ENCODE data around the gene PRKCD.

The PRKCD gene

GRCh38 chr3:53161450-53161819 lies 426 bp downstream of the PRKCD start:
- peak overlapping the region; percentile 83 for H3K4me2 ChIP-seq (ENCODE audit: low read length)
- H3K36me3 ChIP-seq (ENCODE audit: insufficient read depth, low read length) = no peaks in the 10 kb centered on the region
- H3K9me3 ChIP-seq (replicated peaks; ENCODE audit: low read length) = no peaks in the 10 kb centered on the region
- H3K4me1 ChIP-seq (ENCODE audit: control insufficient read depth, insufficient read depth, low read length) = peaks cover 25% of the 10 kb centered on the region
- H3K4me3 ChIP-seq (ENCODE audit: low read length) = peak overlapping the region; percentile 99
- H3K9ac ChIP-seq (ENCODE audit: low read depth, low read length) = peak overlapping the region; percentile 88
- H3K27me3 ChIP-seq (ENCODE audit: control insufficient read depth, insufficient read depth, low read length) = peaks cover 6% of the 10 kb centered on the region

DNA sequence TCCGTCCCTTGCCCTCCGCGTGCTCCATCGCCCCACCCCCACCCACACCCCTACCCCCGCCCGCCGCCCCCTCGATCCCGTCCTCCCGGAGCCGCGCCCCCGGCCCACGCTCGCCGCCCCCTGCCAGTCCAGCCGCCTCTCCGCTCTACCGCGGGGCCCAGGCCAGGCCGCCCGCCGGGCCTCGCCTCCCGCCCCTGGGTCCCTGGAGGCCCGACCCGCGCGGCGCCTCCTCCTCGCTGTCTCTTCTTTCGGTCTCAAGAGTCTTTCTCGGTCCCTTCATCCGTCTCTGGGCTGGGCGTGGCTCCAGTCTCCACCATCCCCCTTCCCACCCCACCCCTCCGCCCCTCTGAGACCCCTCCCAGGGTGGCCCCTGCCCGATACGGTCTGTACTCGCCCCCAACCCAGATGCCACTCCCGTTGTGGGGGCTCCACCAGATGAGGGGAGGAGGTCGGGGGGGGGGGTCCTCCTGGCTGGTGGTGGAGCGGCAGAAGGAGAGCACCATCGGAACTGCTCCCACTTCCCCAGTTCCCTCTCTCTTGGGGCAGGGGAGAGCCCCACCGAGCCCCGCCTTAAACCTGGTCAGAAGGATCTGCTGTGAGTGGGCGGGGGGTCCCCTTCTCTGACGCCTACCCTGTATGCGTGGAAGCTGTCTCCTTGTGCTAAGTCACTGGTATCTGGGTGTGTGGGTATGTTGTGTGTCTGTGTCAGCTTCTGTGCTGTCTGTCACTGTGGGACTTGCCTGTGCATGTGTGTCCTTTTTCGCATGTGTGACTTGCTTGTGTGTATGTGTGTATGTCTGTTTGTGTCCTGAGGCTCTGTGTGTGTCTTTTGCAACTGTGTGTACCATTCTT lies 1.0 kb downstream of the PRKCD start:
- peaks cover 6% of the 10 kb centered on the region for H3K27me3 ChIP-seq (ENCODE audit: control insufficient read depth, insufficient read depth, low read length)
- peak overlapping the region; percentile 83 for H3K4me2 ChIP-seq (ENCODE audit: low read length)
- H3K9me3 ChIP-seq (replicated peaks; ENCODE audit: low read length) = no peaks in the 10 kb centered on the region
- peak overlapping the region; percentile 88 for H3K9ac ChIP-seq (ENCODE audit: low read depth, low read length)
- H3K4me3 ChIP-seq (ENCODE audit: low read length) = peak overlapping the region; percentile 99
- peaks cover 30% of the 10 kb centered on the region for H3K4me1 ChIP-seq (ENCODE audit: control insufficient read depth, insufficient read depth, low read length)
- no peaks in the 10 kb centered on the region for H3K36me3 ChIP-seq (ENCODE audit: insufficient read depth, low read length)

DNA sequence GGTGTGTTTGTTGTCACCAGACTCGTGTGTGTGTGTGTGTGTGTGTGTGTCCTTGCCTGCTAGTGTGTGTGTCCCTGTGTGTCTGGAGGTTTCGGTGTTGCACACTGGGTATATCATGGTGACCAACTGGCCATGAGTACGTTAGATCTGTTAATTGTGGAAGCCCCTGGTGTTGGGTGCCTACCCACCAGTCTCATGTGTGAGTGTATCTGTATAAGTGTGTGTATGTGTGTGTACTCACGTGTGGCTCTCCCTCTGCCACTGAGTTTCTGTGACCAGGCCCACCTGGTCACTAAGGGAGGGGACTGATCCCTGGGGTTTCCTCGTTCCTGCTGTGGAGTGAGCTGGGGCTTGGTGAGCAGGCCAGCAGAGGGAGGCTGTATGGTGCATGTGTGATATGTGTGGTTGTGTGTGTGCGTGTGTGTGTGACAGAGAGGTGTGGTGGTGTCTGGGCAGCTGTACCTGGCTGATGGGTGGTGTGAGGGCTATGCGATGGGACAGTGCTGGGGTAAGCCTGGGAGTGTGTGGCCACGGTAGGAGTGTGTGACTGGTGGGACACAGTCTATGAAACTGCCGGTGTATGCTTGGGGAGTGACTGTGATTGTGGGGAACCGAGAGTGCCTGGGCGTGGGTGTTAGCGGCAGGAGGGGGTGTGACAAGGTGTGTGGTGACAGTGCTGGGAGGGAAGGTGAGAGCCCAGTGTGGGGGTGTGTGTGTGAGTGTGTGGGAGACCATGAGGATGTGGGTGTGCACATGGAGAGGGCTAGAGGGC lies 1.8 kb downstream of the PRKCD start:
- Histone ChIP-seq H3K9me3 (replicated peaks; ENCODE audit: low read length) (no peaks in the 10 kb centered on the region), H3K4me2 (ENCODE audit: low read length) (peak overlapping the region; percentile 83)

GRCh38 chr3:53163444-53164387 lies 2.7 kb downstream of the PRKCD start:
- Histone ChIP-seq H3K4me1 (ENCODE audit: control insufficient read depth, insufficient read depth, low read length) (peaks cover 38% of the 10 kb centered on the region), H3K9me3 (replicated peaks; ENCODE audit: low read length) (no peaks in the 10 kb centered on the region), H3K4me2 (ENCODE audit: low read length) (peak overlapping the region; percentile 83), H3K4me3 (ENCODE audit: low read length) (peak overlapping the region; percentile 99), H3K36me3 (ENCODE audit: insufficient read depth, low read length) (no peaks in the 10 kb centered on the region), H3K27me3 (ENCODE audit: control insufficient read depth, insufficient read depth, low read length) (no peaks in the 10 kb centered on the region), H3K9ac (ENCODE audit: low read depth, low read length) (no peak overlapping the region)

More for the DNA sequence above, 1.8 kb downstream of the PRKCD start:
- H3K27me3 ChIP-seq (ENCODE audit: control insufficient read depth, insufficient read depth, low read length) = no peaks in the 10 kb centered on the region
- H3K4me3 ChIP-seq (ENCODE audit: low read length) = peak overlapping the region; percentile 99
- H3K4me1 ChIP-seq (ENCODE audit: control insufficient read depth, insufficient read depth, low read length) = peaks cover 38% of the 10 kb centered on the region
- no peaks in the 10 kb centered on the region for H3K36me3 ChIP-seq (ENCODE audit: insufficient read depth, low read length)
- peak overlapping the region; percentile 88 for H3K9ac ChIP-seq (ENCODE audit: low read depth, low read length)

- H3K9me3 ChIP-seq (replicated peaks; ENCODE audit: low read length) = no peaks in the 10 kb centered on the region
- H3K4me3 ChIP-seq (ENCODE audit: low read length) = no peak overlapping the region
- H3K36me3 ChIP-seq (ENCODE audit: insufficient read depth, low read length) = no peaks in the 10 kb centered on the region
- H3K27me3 ChIP-seq (ENCODE audit: control insufficient read depth, insufficient read depth, low read length) = no peaks in the 10 kb centered on the region
- no peak overlapping the region for H3K9ac ChIP-seq (ENCODE audit: low read depth, low read length)
- H3K4me1 ChIP-seq (ENCODE audit: control insufficient read depth, insufficient read depth, low read length) = peaks cover 38% of the 10 kb centered on the region
- H3K4me2 ChIP-seq (ENCODE audit: low read length) = no peak overlapping the region
These were observed 3.9 kb downstream of the PRKCD start for GRCh38 chr3:53164911-53165310.

DNA sequence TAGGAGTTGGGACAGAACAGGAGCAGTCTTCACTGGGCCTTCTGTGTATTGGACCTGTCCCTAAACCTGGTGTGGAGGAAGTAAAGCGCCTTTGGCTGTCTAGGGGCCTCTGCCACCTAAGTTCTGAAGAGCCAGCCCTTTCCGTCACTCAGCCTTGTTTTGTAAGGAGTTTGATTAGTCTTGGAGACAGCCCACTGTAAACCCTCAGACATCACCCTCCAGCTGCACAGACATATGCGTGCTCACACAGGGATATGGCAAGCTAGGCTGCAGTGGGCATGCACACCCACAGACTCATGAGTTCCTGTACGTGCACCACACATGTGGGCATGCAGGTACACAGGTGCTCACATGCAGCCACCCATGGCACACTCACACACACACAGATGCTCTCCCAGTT lies 5.2 kb downstream of the PRKCD start:
- H3K9me3 ChIP-seq (replicated peaks; ENCODE audit: low read length) = no peaks in the 10 kb centered on the region
- no peaks in the 10 kb centered on the region for H3K27me3 ChIP-seq (ENCODE audit: control insufficient read depth, insufficient read depth, low read length)
- H3K36me3 ChIP-seq (ENCODE audit: insufficient read depth, low read length) = no peaks in the 10 kb centered on the region
- H3K4me1 ChIP-seq (ENCODE audit: control insufficient read depth, insufficient read depth, low read length) = peaks cover 32% of the 10 kb centered on the region
- no peak overlapping the region for H3K4me3 ChIP-seq (ENCODE audit: low read length)
- H3K4me2 ChIP-seq (ENCODE audit: low read length) = peak overlapping the region; percentile 72
- peak overlapping the region; percentile 80 for H3K9ac ChIP-seq (ENCODE audit: low read depth, low read length)

- H3K36me3 ChIP-seq (ENCODE audit: insufficient read depth, low read length) = no peaks in the 10 kb centered on the region
- peaks cover 32% of the 10 kb centered on the region for H3K4me1 ChIP-seq (ENCODE audit: control insufficient read depth, insufficient read depth, low read length)
- peak overlapping the region; percentile 80 for H3K9ac ChIP-seq (ENCODE audit: low read depth, low read length)
- peak overlapping the region; percentile 41 for H3K4me3 ChIP-seq (ENCODE audit: low read length)
- no peaks in the 10 kb centered on the region for H3K27me3 ChIP-seq (ENCODE audit: control insufficient read depth, insufficient read depth, low read length)
- H3K4me2 ChIP-seq (ENCODE audit: low read length) = peak overlapping the region; percentile 72
- no peaks in the 10 kb centered on the region for H3K9me3 ChIP-seq (replicated peaks; ENCODE audit: low read length)
These were observed 5.8 kb downstream of the PRKCD start for GRCh38 chr3:53166781-53167291.

DNA sequence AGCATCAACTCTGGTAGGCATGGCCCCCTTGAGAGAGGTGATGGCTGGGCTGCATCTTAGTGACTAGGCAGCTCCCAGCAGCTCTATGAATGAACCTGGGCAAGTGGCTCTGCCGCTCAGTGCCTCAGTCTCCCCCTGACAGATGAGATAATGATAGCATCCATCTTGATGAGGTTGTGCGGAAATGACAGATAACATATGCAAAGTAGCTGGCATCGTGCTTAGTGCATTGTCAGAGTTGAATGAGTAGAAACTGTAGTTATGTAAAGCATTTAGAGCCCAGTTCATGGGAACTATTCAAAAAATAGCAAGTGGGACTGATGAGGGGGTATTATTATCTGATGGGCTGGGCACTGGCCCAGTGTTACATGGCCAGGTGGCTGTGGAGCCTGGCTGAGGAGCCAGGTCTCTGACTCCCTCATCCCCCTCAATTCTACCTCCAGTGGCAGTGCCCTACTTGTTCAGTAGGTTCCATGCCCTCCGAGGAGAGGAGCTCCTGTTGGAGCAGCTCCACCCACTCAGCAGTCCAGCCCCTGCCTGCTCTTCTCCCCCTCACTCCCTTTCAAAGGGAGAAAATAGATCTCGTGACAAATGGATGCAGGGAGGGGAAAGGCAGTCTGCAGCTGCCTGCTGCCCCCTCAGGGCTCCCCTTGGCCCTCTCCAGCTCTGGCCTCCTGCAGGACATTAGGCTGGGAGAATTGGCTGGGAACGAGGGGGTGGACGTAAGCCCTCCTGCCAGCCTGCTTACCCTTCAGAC lies 6.6 kb downstream of the PRKCD start:
- no peaks in the 10 kb centered on the region for H3K27me3 ChIP-seq (ENCODE audit: control insufficient read depth, insufficient read depth, low read length)
- H3K4me1 ChIP-seq (ENCODE audit: control insufficient read depth, insufficient read depth, low read length) = peaks cover 27% of the 10 kb centered on the region
- H3K9ac ChIP-seq (ENCODE audit: low read depth, low read length) = peak overlapping the region; percentile 80
- H3K4me3 ChIP-seq (ENCODE audit: low read length) = peak overlapping the region; percentile 41
- H3K36me3 ChIP-seq (ENCODE audit: insufficient read depth, low read length) = no peaks in the 10 kb centered on the region
- H3K9me3 ChIP-seq (replicated peaks; ENCODE audit: low read length) = no peaks in the 10 kb centered on the region
- peak overlapping the region; percentile 72 for H3K4me2 ChIP-seq (ENCODE audit: low read length)

DNA sequence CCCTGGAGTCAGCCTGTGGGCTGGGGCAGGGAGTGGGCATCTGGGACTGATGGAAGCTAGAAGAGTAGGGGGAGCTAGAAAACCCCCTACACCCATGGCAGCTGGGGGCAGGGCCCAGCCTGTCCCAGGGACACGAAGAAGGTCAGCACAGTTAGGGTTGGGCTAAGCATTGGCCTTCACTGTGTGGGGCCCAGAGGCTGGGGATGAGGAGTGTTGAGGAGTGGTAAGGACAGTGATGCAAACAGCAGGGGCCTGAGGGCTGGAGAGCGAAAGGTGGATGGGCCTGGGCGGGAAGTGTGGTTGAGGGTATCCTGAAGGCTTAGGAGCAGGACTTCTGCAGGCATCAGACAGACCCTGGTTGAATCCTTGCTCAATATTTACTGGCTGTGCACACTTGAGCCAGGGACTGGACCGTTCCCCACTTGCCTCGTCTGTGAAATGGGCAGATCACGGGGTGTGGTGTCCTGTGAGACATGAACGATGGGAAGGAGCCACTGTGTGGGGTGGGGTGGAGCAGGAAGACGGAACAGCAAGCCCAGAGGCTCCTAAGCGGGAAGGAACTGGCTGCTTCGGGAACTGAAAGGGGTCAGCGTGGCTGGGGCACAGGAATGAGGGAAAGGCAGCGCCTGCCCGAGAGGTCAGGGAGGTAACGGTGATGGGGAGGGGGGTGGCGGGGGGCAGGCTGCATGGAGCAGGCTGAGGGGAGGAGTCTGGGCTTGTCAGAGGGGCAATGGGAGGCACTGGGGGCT lies 7.3 kb downstream of the PRKCD start:
- Histone ChIP-seq H3K27me3 (ENCODE audit: control insufficient read depth, insufficient read depth, low read length) (no peaks in the 10 kb centered on the region), H3K9ac (ENCODE audit: low read depth, low read length) (no peak overlapping the region), H3K4me2 (ENCODE audit: low read length) (no peak overlapping the region), H3K9me3 (replicated peaks; ENCODE audit: low read length) (no peaks in the 10 kb centered on the region), H3K4me1 (ENCODE audit: control insufficient read depth, insufficient read depth, low read length) (peaks cover 19% of the 10 kb centered on the region), H3K36me3 (ENCODE audit: insufficient read depth, low read length) (no peaks in the 10 kb centered on the region), H3K4me3 (ENCODE audit: low read length) (no peak overlapping the region)
